ENCODE data around the gene PLOD1. TPM values are rescaled to one million over a fixed set of nuclear protein-coding genes. Genes with fewer than 3 reads are reported as not detected.
"Not testable (repeated sequence)": the region's sequence is repeated elsewhere in the genome, so short reads cannot be mapped to it uniquely, and the experiment has no call there.

Gene PLOD1
- total RNA-seq, 1 donor = 309 TPM

DNA sequence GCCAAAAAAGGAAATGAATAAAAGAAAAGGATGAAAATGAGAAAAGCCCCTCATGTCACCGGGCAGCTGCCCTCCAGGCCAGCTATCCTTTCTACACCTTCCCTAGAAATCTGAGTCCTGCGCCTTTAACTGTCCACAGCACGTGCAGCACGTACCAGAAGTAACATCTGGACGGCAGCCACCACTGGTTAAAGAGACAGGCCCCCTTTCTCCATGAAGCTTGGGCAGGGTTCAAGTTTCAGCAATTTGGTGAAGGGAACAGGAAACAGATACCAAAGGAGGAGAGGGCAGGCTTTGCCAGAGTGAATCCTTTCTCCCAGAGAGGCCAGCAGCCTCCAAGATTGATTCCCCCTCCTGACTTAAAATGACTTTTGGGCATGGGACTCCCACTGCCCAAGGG, 4.7 kb upstream of the PLOD1 start:
- no peak overlapping the region for H3K4me3 ChIP-seq (ENCODE audit: low read depth, low read length)
- TF ChIP-seq CTCF (IDR thresholded peaks at IDR 0.05; ENCODE audit: insufficient read depth, low read depth, low read length) = no peak
- peak; percentile 74 for DNase-seq (ENCODE audit: low read depth)

GRCh38 chr1:11930571-11931445, 3.7 kb upstream of the PLOD1 start:
- peak; percentile 85 for DNase-seq (ENCODE audit: low read depth)
- no peak for TF ChIP-seq CTCF (IDR thresholded peaks at IDR 0.05; ENCODE audit: insufficient read depth, low read depth, low read length)
- H3K4me3 ChIP-seq (ENCODE audit: low read depth, low read length) = no peak overlapping the region

DNA sequence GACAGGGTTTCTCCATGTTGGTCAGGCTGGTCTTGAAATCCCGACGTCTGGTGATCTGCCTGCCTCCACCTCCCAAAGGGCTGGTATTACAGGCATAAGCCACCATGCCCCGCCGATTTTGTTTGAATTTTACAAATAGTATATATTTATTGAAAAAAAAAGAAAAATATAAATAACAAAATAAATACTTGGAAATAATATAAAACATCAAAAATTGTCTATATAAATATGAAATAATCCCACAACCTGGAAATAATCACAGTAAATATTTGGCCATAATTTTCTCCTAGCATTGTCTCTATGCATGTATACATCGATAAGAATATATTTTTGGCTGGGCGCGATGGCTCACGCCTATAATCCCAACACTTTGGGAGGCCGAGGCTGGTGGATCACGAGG, 2.7 kb upstream of the PLOD1 start:
- TF ChIP-seq CTCF (IDR thresholded peaks at IDR 0.05; ENCODE audit: insufficient read depth, low read depth, low read length) = no peak
- no peak overlapping the region for H3K4me3 ChIP-seq (ENCODE audit: low read depth, low read length)
- DNase-seq (ENCODE audit: low read depth) = no peak

DNA sequence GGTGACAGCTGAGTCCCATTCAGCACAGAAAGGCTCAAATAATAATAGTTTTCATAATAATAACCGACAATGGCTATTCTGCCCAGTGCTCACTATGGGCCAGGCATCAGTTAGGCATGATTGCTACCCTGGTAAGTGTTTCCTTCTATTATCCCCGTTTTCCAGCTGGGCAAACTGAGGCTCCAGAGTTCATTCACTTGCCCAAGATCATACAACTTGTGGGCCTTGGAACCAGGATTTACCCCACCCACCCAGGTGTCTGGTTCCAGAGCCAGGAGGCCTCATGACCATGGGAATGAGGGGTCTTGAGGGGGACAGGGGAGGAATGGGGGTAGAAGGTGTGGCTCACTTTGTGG, 518 bp downstream of the PLOD1 start:
- TF ChIP-seq CTCF (IDR thresholded peaks at IDR 0.05; ENCODE audit: insufficient read depth, low read depth, low read length) = no peak

GRCh38 chr1:11935733-11936132, 1.2 kb downstream of the PLOD1 start:
- not testable (repeated sequence) for DNase-seq (ENCODE audit: low read depth); H3K4me3 ChIP-seq (ENCODE audit: low read depth, low read length)

More for the DNA sequence above, 518 bp downstream of the PLOD1 start:
- no peak for DNase-seq (ENCODE audit: low read depth)
- H3K4me3 ChIP-seq (ENCODE audit: low read depth, low read length) = peak overlapping the region; percentile 81

DNA sequence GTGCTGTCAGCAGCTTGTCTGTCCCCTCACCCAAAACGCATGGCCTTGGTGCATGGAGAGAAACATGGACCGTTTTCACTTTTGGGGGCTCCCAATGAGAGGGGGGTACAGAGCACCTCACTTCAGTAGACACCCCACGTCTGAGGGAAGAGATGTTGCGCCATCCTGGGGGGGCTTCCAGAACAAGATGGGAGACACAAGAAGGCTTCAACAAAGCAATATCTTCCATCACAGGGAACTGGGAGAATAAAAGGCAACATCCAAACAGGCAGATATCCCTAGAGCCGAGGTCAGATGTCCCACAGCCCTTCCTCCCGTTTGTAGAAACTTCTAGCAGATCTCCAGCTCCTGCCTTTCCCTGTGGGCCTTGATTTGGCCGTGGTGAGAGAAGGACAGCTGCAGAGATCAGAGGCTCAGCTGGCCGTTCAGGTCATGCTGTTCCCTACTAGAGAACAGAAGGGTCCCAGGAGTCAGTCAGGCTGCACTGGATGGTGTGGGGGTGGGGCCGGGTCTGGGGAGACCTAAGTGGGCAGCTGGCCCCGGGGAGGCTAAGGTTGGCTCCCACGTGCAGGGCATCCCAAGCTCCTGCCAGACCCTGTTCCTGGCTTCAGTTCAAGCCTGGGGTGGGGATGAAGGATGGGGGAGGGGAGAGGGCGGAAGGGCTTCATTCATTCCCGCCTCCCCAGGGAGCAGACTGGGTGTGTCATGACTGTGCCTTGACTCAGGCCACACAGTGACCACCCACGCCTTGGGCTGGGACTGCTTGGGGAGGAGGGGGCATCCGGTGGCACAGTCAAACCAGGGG, 4.4 kb downstream of the PLOD1 start:
- H3K4me3 ChIP-seq (ENCODE audit: low read depth, low read length) = no peak overlapping the region
- TF ChIP-seq CTCF (IDR thresholded peaks at IDR 0.05; ENCODE audit: insufficient read depth, low read depth, low read length) = no peak
- DNase-seq (ENCODE audit: low read depth) = no peak

DNA sequence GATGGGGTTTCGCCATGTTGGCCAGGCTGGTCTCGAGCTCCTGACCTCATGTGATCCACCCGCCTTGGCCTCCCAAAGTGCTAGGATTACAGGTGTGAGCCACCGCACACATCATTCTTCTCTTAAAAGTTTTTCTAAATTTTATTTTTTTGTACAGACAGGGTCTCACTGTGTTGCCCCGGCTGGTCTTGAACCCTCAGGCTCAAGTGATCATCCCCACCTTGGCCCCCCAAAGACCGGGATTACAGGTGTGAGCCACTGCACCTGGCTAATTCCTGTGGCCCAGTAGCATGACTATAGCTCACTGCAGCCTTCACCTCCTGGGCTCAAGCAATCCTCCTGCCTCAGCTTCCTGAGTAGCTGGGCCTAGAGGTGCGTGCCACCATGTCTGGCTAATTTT, 5.3 kb downstream of the PLOD1 start:
- not testable (repeated sequence) for H3K4me3 ChIP-seq (ENCODE audit: low read depth, low read length); DNase-seq (ENCODE audit: low read depth)
